ENCODE measurements around the gene ATP8A2. TPM values are rescaled to one million over a fixed set of nuclear protein-coding genes. Genes with fewer than 3 reads are reported as not detected.

ATP8A2 gene
- total RNA-seq, 2 donors from 2014 or later = 0.08 to 0.19 TPM

GRCh38 chr13:25982907-25983306, 611.1 kb downstream of the ATP8A2 start:
- Histone ChIP-seq H3K4me3 (no peak overlapping the region), H3K9me3 (no peaks in the 10 kb centered on the region), H3K36me3 (no peaks in the 10 kb centered on the region), H3K27ac (no peak overlapping the region), H3K4me1 (no peaks in the 10 kb centered on the region), H3K27me3 (no peaks in the 10 kb centered on the region)
- DNase-seq (ENCODE audit: low spot score) = no peak
- no peak for TF ChIP-seq CTCF (IDR thresholded peaks at IDR 0.05)

GRCh38 chr13:25987987-25988386, 616.2 kb downstream of the ATP8A2 start:
- no peak overlapping the region for H3K4me3 ChIP-seq
- H3K27ac ChIP-seq = no peak overlapping the region
- DNase-seq (ENCODE audit: low spot score) = no peak
- TF ChIP-seq CTCF (IDR thresholded peaks at IDR 0.05) = no peak
- no peaks in the 10 kb centered on the region for H3K36me3 ChIP-seq
- no peaks in the 10 kb centered on the region for H3K9me3 ChIP-seq
- no peaks in the 10 kb centered on the region for H3K27me3 ChIP-seq
- H3K4me1 ChIP-seq = no peaks in the 10 kb centered on the region

GRCh38 chr13:25988661-25989060, 616.9 kb downstream of the ATP8A2 start:
- no peak for DNase-seq (ENCODE audit: low spot score)
- H3K4me3 ChIP-seq = no peak overlapping the region
- TF ChIP-seq CTCF (IDR thresholded peaks at IDR 0.05) = no peak
- no peak overlapping the region for H3K27ac ChIP-seq
- H3K4me1 ChIP-seq = no peaks in the 10 kb centered on the region
- peaks cover 0 to 2% of the 10 kb centered on the region in 2 donors for H3K9me3 ChIP-seq
- H3K27me3 ChIP-seq = no peaks in the 10 kb centered on the region
- H3K36me3 ChIP-seq = no peaks in the 10 kb centered on the region

GRCh38 chr13:25990801-25991200, 619.0 kb downstream of the ATP8A2 start:
- no peak for DNase-seq (ENCODE audit: low spot score)
- Histone ChIP-seq H3K9me3 (peaks cover 5 to 24% of the 10 kb centered on the region in 2 donors), H3K27ac (no peak overlapping the region), H3K27me3 (no peaks in the 10 kb centered on the region), H3K4me1 (no peaks in the 10 kb centered on the region), H3K4me3 (no peak overlapping the region), H3K36me3 (no peaks in the 10 kb centered on the region)
- TF ChIP-seq CTCF (IDR thresholded peaks at IDR 0.05) = no peak

- no peak for DNase-seq (ENCODE audit: low spot score)
- Histone ChIP-seq H3K9me3 (peaks cover 5 to 33% of the 10 kb centered on the region in 2 donors), H3K27me3 (no peaks in the 10 kb centered on the region), H3K27ac (no peak overlapping the region), H3K36me3 (no peaks in the 10 kb centered on the region), H3K4me1 (no peaks in the 10 kb centered on the region), H3K4me3 (no peak overlapping the region)
- no peak for TF ChIP-seq CTCF (IDR thresholded peaks at IDR 0.05)
Observed at GRCh38 chr13:25992076-25992475, 620.3 kb downstream of the ATP8A2 start.
